Measurements from ENCODE around the gene WEE2. TPM values are rescaled to one million over a fixed set of nuclear protein-coding genes. Genes with fewer than 3 reads are reported as not detected.
"Not testable (repeated sequence)": the region's sequence is repeated elsewhere in the genome, so short reads cannot be mapped to it uniquely, and the experiment has no call there.

WEE2 gene
- total RNA-seq, 1 experiment from 2014 or later: 0.04 TPM

- ChIA-PET POLR2A (no interaction called here), CTCF (interaction anchor here (1.0 kb wide), 1 partner anchor 17 kb away, joined by 3 read pairs; the partner anchor contains the start of gene SSBP1)
- Mint-ChIP-seq H3K4me3 (no peak overlapping the region), H3K27me3 (ENCODE audit: low read depth) (no peaks in the 10 kb centered on the region), H3K4me1 (no peaks in the 10 kb centered on the region), H3K36me3 (peaks cover 92% of the 10 kb centered on the region), H3K27ac (no peak overlapping the region), H3K9me3 (peaks cover 40% of the 10 kb centered on the region)
- ATAC-seq (peak; percentile 77), DNase-seq (ENCODE audit: low spot score) (peak; percentile 47)
- TF ChIP-seq CBFB (CRISPR knock-in tag; IDR thresholded peaks at IDR 0.05; ENCODE audit: low read depth): no peak
- TF ChIP-seq ERG (CRISPR knock-in tag; IDR thresholded peaks at IDR 0.05): no peak
- TF ChIP-seq CREB1 (CRISPR knock-in tag; IDR thresholded peaks at IDR 0.05): no peak
- TF ChIP-seq CTCF (IDR thresholded peaks at IDR 0.05): peak; percentile 47
These were observed 46.8 kb downstream of the WEE2 start for GRCh38 chr7:141754939-141755338.

GRCh38 chr7:141763797-141764196, 55.6 kb downstream of the WEE2 start, which contains the start of gene TAS2R3:
Gene TAS2R3, plus strand, starts transcription at chr7:141764097. Its CDS starts 62 bp downstream, at chr7:141764159.
- ChIA-PET POLR2A (no interaction called here), CTCF (interaction anchor here (0.8 kb wide), 1 partner anchor 26 kb away, joined by 3 read pairs; the partner anchor contains the start of gene SSBP1)
- ATAC-seq: no peak

GRCh38 chr7:141770083-141770583, 62.0 kb downstream of the WEE2 start:
- POLR2A ChIA-PET; DNase-seq (ENCODE audit: low spot score); ATAC-seq; H3K27ac Mint-ChIP-seq; H3K4me3 Mint-ChIP-seq; H3K27me3 Mint-ChIP-seq (ENCODE audit: low read depth); H3K4me1 Mint-ChIP-seq; CTCF ChIA-PET: not testable (repeated sequence)
- H3K36me3 Mint-ChIP-seq: peaks cover 28% of the 10 kb centered on the region
- peaks cover 23% of the 10 kb centered on the region for H3K9me3 Mint-ChIP-seq

More at GRCh38 chr7:141763797-141764196, 55.6 kb downstream of the WEE2 start, which contains the start of gene TAS2R3:
- Mint-ChIP-seq H3K27me3 (ENCODE audit: low read depth) (no peaks in the 10 kb centered on the region), H3K36me3 (peaks cover 31% of the 10 kb centered on the region), H3K27ac (no peak within 1 kb of the TSS), H3K4me1 (peaks cover 3% of the 10 kb centered on the region), H3K4me3 (no peak within 1 kb of the TSS), H3K9me3 (peaks cover 7% of the 10 kb centered on the region; the same call in 1 of the 2 replicates)
- DNase-seq (ENCODE audit: low spot score): no peak
- no peak for TF ChIP-seq JUN (CRISPR knock-in tag; IDR thresholded peaks at IDR 0.05)
- no peak for TF ChIP-seq ZNF396 (CRISPR knock-in tag; IDR thresholded peaks at IDR 0.05; ENCODE audit: borderline replicate concordance)
- TF ChIP-seq GTF2I (CRISPR knock-in tag; conservative IDR thresholded peaks at IDR 0.05): no peak
- TF ChIP-seq ERG (CRISPR knock-in tag; IDR thresholded peaks at IDR 0.05): no peak

GRCh38 chr7:141776374-141776773, 68.2 kb downstream of the WEE2 start, which contains the start of gene TAS2R4:
Gene TAS2R4, plus strand, starts transcription at chr7:141776674. Its CDS starts 1,815 bp downstream, at chr7:141778489.
- ATAC-seq (no peak), DNase-seq (ENCODE audit: low spot score) (no peak)
- CTCF ChIA-PET: interaction anchor here (1.4 kb wide), 1 partner anchor 9 kb away, joined by 5 read pairs; no protein-coding TSS in a partner anchor
- peaks cover 66% of the 10 kb centered on the region for H3K36me3 Mint-ChIP-seq
- TF ChIP-seq IRF1 (CRISPR knock-in tag; IDR thresholded peaks at IDR 0.05) (no peak), JUN (CRISPR knock-in tag; IDR thresholded peaks at IDR 0.05) (no peak)
- peaks cover 41% of the 10 kb centered on the region for H3K9me3 Mint-ChIP-seq
- no peak within 1 kb of the TSS for H3K27ac Mint-ChIP-seq
- H3K4me3 Mint-ChIP-seq: no peak within 1 kb of the TSS
- no peaks in the 10 kb centered on the region for H3K4me1 Mint-ChIP-seq
- 0 out of 2 replicates have a peak, but pooled peaks cover 2% of the 10 kb centered on the region for H3K27me3 Mint-ChIP-seq (ENCODE audit: low read depth)
- POLR2A ChIA-PET: no interaction called here

Other genes starting within 250 kb of the WEE2 start
- gene AGK, start 156.9 kb upstream of the WEE2 start, total RNA-seq (2021): 32.2 to 43.0 TPM (median 37.4 TPM) in 3 replicates
- 20.6 to 22.1 TPM (median 20.8 TPM) in 3 replicates for gene DENND11, start 6.2 kb upstream of the WEE2 start, total RNA-seq (2021)
- 221 to 245 TPM (median 222 TPM) in 3 replicates for gene SSBP1, start 30.0 kb downstream of the WEE2 start, total RNA-seq (2021)
- gene TAS2R3, start 55.7 kb downstream of the WEE2 start, total RNA-seq (2021): 0.71 to 1.5 TPM (median 1.2 TPM) in 3 replicates
- gene TAS2R4, start 68.3 kb downstream of the WEE2 start, total RNA-seq (2021): 0.41 to 1.1 TPM (median 0.72 TPM) in 3 replicates
- gene TAS2R5, start 81.9 kb downstream of the WEE2 start, total RNA-seq (2021): 0.90 to 1.8 TPM (median 1.4 TPM) in 3 replicates
- gene PRSS37, start 133.1 kb downstream of the WEE2 start, total RNA-seq (2021): not detected in 3 replicates
- not detected in 3 replicates for gene OR9A4, start 208.0 kb downstream of the WEE2 start, total RNA-seq (2021)
- not detected in 3 replicates for gene CLEC5A, start 238.6 kb downstream of the WEE2 start, total RNA-seq (2021)